K562 (cell line): ENCODE measurements around the gene EEFSEC. TPM values are rescaled to one million over a fixed set of nuclear protein-coding genes. Genes with fewer than 3 reads are reported as not detected.

Source experiments
- CBFA2T2 ChIP-seq: fragments of 450-650 bp; conservative IDR thresholded peaks from 2 replicates; pipeline ENCODE4 v1.6.1; 2017; ENCODE audit warnings: mild to moderate bottlenecking
- CBFA2T3 ChIP-seq: fragments of 450-650 bp; IDR thresholded peaks from 2 replicates; pipeline ENCODE4 v1.6.1; 2017
- DPF2 ChIP-seq: fragments of 450-650 bp; IDR thresholded peaks from 2 replicates; pipeline ENCODE4 v1.6.1; 2016
- ESRRA ChIP-seq: fragments of 450-650 bp; IDR thresholded peaks from 2 replicates; pipeline ENCODE4 v1.6.1; 2014; ENCODE audit warnings: low read depth, mild to moderate bottlenecking, moderate library complexity, borderline replicate concordance
- ILF3 ChIP-seq: fragments of 450-650 bp; IDR thresholded peaks from 2 replicates; pipeline ENCODE4 v1.6.1; 2018; ENCODE audit warnings: antibody characterized with exemption, mild to moderate bottlenecking, moderate library complexity, borderline replicate concordance
- JUND ChIP-seq, 2 experiments: IDR thresholded peaks; 2 replicates in 1 of 2; 3 replicates in 1 of 2; pipeline ENCODE4 v1.6.1; 2011; ENCODE audit warnings: borderline replicate concordance in 2 of 2, low read depth in 2 of 2, low read length in 2 of 2, improper control_type of control experiment in 1 of 2, missing biosample characterization in 1 of 2, missing genetic modification characterization in 1 of 2, missing genetic modification reagents in 1 of 2
- NFE2L1 ChIP-seq: fragments of 450-650 bp; IDR thresholded peaks from 2 replicates; pipeline ENCODE4 v1.6.1; 2016; ENCODE audit warnings: missing genetic modification characterization, low read depth, mild to moderate bottlenecking, missing compliant biosample characterization, moderate library complexity, borderline replicate concordance
- PPARD ChIP-seq: fragments of 250-450 bp; sonication (Bioruptor Pico); IDR thresholded peaks from 2 replicates; pipeline ENCODE4 v1.8.0; 2022; ENCODE audit warnings: inconsistent platforms, mild to moderate bottlenecking, moderate library complexity
- RFX1 ChIP-seq: fragments of 450-650 bp; IDR thresholded peaks from 2 replicates; pipeline ENCODE4 v1.6.1; 2016; ENCODE audit warnings: mild to moderate bottlenecking, moderate library complexity
- TCF3 ChIP-seq: sonication (generic); formaldehyde crosslinking; IDR thresholded peaks from 2 replicates; pipeline ENCODE4 v1.4.0; 2020; ENCODE audit warnings: mild to moderate bottlenecking, missing genetic modification reagents
- TEAD4 ChIP-seq, 2 experiments: sonication (generic) in 1 of 2; formaldehyde crosslinking in 1 of 2; IDR thresholded peaks; 2 replicates each; pipeline versions ENCODE4 v1.6.1 to v1.8.0; 2012 to 2022; ENCODE audit warnings: borderline replicate concordance in 1 of 2, inconsistent platforms in 1 of 2, low read length in 1 of 2, mild to moderate bottlenecking in 1 of 2, missing genetic modification reagents in 1 of 2
- ZBTB12 ChIP-seq: fragments of 250-450 bp; sonication (Bioruptor Pico); IDR thresholded peaks from 2 replicates; pipeline ENCODE4 v1.4.0; 2020
- ZBTB33 ChIP-seq: sonication (generic); formaldehyde crosslinking; IDR thresholded peaks from 2 replicates; pipeline ENCODE4 v1.8.1; 2023; ENCODE audit warnings: mild to moderate bottlenecking, missing genetic modification reagents
- ZFP91 ChIP-seq: sonication (generic); formaldehyde crosslinking; IDR thresholded peaks from 2 replicates; pipeline ENCODE4 v1.8.0; 2022; ENCODE audit warnings: mild to moderate bottlenecking, missing genetic modification reagents
- ZNF384 ChIP-seq: IDR thresholded peaks from 2 replicates; pipeline ENCODE4 v1.6.1; 2012; ENCODE audit warnings: low read depth, low read length, improper control_type of control experiment
- polyA plus RNA-seq, 8 experiments: library from polyadenylated mRNA; depleted of rRNA in 4 of 8; stranded (reverse) in 5 of 8; unstranded in 3 of 8; fragments of >200 nt; fragmentation: Nextera tagmentation in 2 of 8; fragmentation: Illumina TruSeq in 1 of 8; extraction: Ambion mirVana in 2 of 8; extraction: Trizol in 1 of 8; gene quantifications; 2 replicates each; pipeline versions ENCODE4 v1.2.1 to v1.2.3, GENCODE V29; 2011 to 2014; ENCODE audit warnings: inconsistent platforms in 1 of 8, missing spikeins in 1 of 8
- total RNA-seq, 7 experiments: library from RNA; depleted of rRNA in 6 of 7; stranded (reverse); fragments of >200 nt in 6 of 7; fragmentation: Illumina TruSeq in 2 of 7; extraction: Trizol in 2 of 7; gene quantifications; 2 replicates each; pipeline versions ENCODE4 v1.2.1 to v1.2.3, GENCODE V29; 2011 to 2021; ENCODE audit warnings: low replicate concordance in 1 of 7

Gene EEFSEC
- total and polyA plus RNA-seq, 9 of the 15 experiments (the other 6 are each of a cell fraction or from before 2014, with no cell fraction given): 0.35 to 11.8 (median 7.7) TPM

GRCh38 chr3:128456776-128457715, 303.8 kb downstream of the EEFSEC start (continued):
- TF ChIP-seq TEAD4 (IDR thresholded peaks at IDR 0.05; ENCODE audit: low read length) (peak; percentile 6; the same call in 1 of the 2 replicates), TEAD4 (CRISPR knock-in tag; IDR thresholded peaks at IDR 0.05; ENCODE audit: borderline replicate concordance) (no peak), JUND (IDR thresholded peaks at IDR 0.05; ENCODE audit: borderline replicate concordance, low read depth, low read length) (no peak), JUND (tag; IDR thresholded peaks at IDR 0.05; ENCODE audit: borderline replicate concordance, low read depth, low read length) (no peak), RFX1 (peak; percentile 81), ZNF384 (no peak), CBFA2T2 (0 out of 2 replicates have a peak, but pooled peaks have one; percentile 5), NFE2L1 (tag) (no peak), ILF3 (no peak), PPARD (no peak), ZBTB33 (CRISPR knock-in tag) (no peak), ESRRA (peak; percentile 100), ZBTB12 (CRISPR knock-in tag) (no peak), DPF2 (peak; percentile 27; the same call in 1 of the 2 replicates), ZFP91 (CRISPR knock-in tag) (no peak), CBFA2T3 (peak; percentile 35; the same call in 1 of the 2 replicates), TCF3 (peak; percentile 39; the same call in 1 of the 2 replicates)
